ENCODE measurements around the gene MCTP1.

GRCh38 chr5:95331358-95331757, 46.5 kb upstream of the MCTP1 start:
- no peak for TF ChIP-seq CTCF (conservative IDR thresholded peaks at IDR 0.05 in 1 of 2, IDR thresholded peaks at IDR 0.05 in 1 of 2; ENCODE audit: extremely low read depth in 1 of 2, insufficient read depth in 1 of 2, low read depth in 1 of 2, low read length in 2 of 2)
- no peak for TF ChIP-seq EZH2 (IDR thresholded peaks at IDR 0.05; ENCODE audit: borderline replicate concordance, low read length)

Data from mammary epithelial cell (primary cell).